A549 (cell line): ENCODE measurements around the gene HBE1. TPM values are rescaled to one million over a fixed set of nuclear protein-coding genes. Genes with fewer than 3 reads are reported as not detected.

Experiments used
- ATAC-seq, 2 experiments: fragments of 200-7000 bp in 1 of 2; fragments of >200 bp in 1 of 2; cut with Nextera tagmentation in 1 of 2; cut with Tn5 transposase in 1 of 2; 3 replicates each; pipeline versions ENCODE4 v1.8.0 to v1.9.1; 2018 to 2020; ENCODE audit warnings: mild to moderate bottlenecking in 1 of 2, moderate library complexity in 1 of 2
- CTCF ChIA-PET: fragments of 300-600 bp; sonication (Branson Sonifier 250); formaldehyde crosslinking; extraction: SDS; loops from one replicate; lab custom pipeline; 2021; ENCODE audit warnings: antibody characterized with exemption, inconsistent platforms; lab: Yijun Ruan, JAX
- POLR2A ChIA-PET: fragments of 350-600 bp; formaldehyde crosslinking; extraction: SDS; loops from one replicate; lab custom pipeline; 2021; ENCODE audit warnings: antibody characterized with exemption, inconsistent platforms; lab: Yijun Ruan, JAX
- DNase-seq, 2 experiments: peaks; one replicate each; pipeline versions ENCODE4 v3.0.0 to v3.0.0-alpha.2; 2011 to 2016; ENCODE audit warnings: low read depth in 1 of 2, low spot score in 1 of 2
- FAIRE-seq: peaks from 2 replicates; lab custom pipeline; 2011; peaks lifted over from hg19 to GRCh38; lab: Jason Lieb, UNC
- H3K27ac ChIP-seq, 2 experiments: fragments of >200 bp; sonication (Bioruptor Twin); formaldehyde crosslinking; 3 replicates each; pipeline ENCODE4 v1.5.1; 2016 to 2017
- H3K4me1 ChIP-seq: fragments of >200 bp; sonication (Bioruptor Twin); formaldehyde crosslinking; 3 replicates; pipeline ENCODE4 v1.6.1; 2016
- H3K4me2 ChIP-seq: fragments of >200 bp; sonication (Bioruptor Twin); formaldehyde crosslinking; 3 replicates; pipeline ENCODE4 v1.6.1; 2016
- H3K4me3 ChIP-seq: fragments of >200 bp; sonication (Bioruptor Twin); formaldehyde crosslinking; 3 replicates; pipeline ENCODE4 v1.5.1; 2016
- H3K9me3 ChIP-seq: fragments of >200 bp; sonication (Bioruptor Twin); formaldehyde crosslinking; 3 replicates; pipeline ENCODE4 v1.6.1; 2016
- CBX2 ChIP-seq: fragments of 200-600 bp; sonication (generic); IDR thresholded peaks from 2 replicates; pipeline ENCODE4 v1.6.1; 2016; ENCODE audit warnings: low read depth, mild to moderate bottlenecking, borderline replicate concordance
- CBX8 ChIP-seq: fragments of 200-600 bp; sonication (generic); IDR thresholded peaks from 2 replicates; pipeline ENCODE4 v1.6.1; 2016
- CTCF ChIP-seq: fragments of >200 bp; sonication (Bioruptor Twin); formaldehyde crosslinking; IDR thresholded peaks from 3 replicates; pipeline ENCODE4 v1.5.1; 2016
- EHF ChIP-seq: fragments of 250-450 bp; sonication (Bioruptor Pico); IDR thresholded peaks from 2 replicates; pipeline ENCODE4 v1.5.0; 2020; ENCODE audit warnings: mild to moderate bottlenecking
- EHMT2 ChIP-seq: fragments of 200-600 bp; sonication (generic); IDR thresholded peaks from 2 replicates; pipeline ENCODE4 v1.6.1; 2016; ENCODE audit warnings: antibody characterized with exemption, low read depth, mild to moderate bottlenecking, moderate library complexity
- ELK1 ChIP-seq: fragments of 150-350 bp; IDR thresholded peaks from 2 replicates; pipeline ENCODE4 v1.6.1; 2014; ENCODE audit warnings: low read depth, mild to moderate bottlenecking, low read length
- ESRRA ChIP-seq: fragments of 150-350 bp; IDR thresholded peaks from 2 replicates; pipeline ENCODE4 v1.6.1; 2014; ENCODE audit warnings: mild to moderate bottlenecking, low read length, borderline replicate concordance
- FOSB ChIP-seq: fragments of 250-450 bp; sonication (Bioruptor Pico); IDR thresholded peaks from 2 replicates; pipeline ENCODE4 v1.5.0; 2020; ENCODE audit warnings: mild to moderate bottlenecking, moderate library complexity
- GATA3 ChIP-seq: IDR thresholded peaks from 2 replicates; pipeline ENCODE4 v1.6.1; 2012; ENCODE audit warnings: borderline replicate concordance
- HEYL ChIP-seq: fragments of 250-450 bp; sonication (Bioruptor Pico); IDR thresholded peaks from 2 replicates; pipeline ENCODE4 v1.8.0; 2021; ENCODE audit warnings: mild to moderate bottlenecking, moderate library complexity
- HMGXB4 ChIP-seq: fragments of 250-450 bp; sonication (Bioruptor Pico); IDR thresholded peaks from 2 replicates; pipeline ENCODE4 v1.5.0; 2021; ENCODE audit warnings: mild to moderate bottlenecking, moderate library complexity, borderline replicate concordance
- HOXA7 ChIP-seq: fragments of 250-450 bp; sonication (Bioruptor Pico); IDR thresholded peaks from 2 replicates; pipeline ENCODE4 v1.5.0; 2020; ENCODE audit warnings: mild to moderate bottlenecking, moderate library complexity
- HOXB13 ChIP-seq: fragments of 250-450 bp; sonication (Bioruptor Pico); IDR thresholded peaks from 2 replicates; pipeline ENCODE4 v1.5.0; 2020; ENCODE audit warnings: low read depth, mild to moderate bottlenecking, moderate library complexity
- KDM1A ChIP-seq: fragments of 200-600 bp; sonication (generic); IDR thresholded peaks from 2 replicates; pipeline ENCODE4 v1.6.1; 2016; ENCODE audit warnings: low read depth, mild to moderate bottlenecking
- MAFK ChIP-seq: fragments of 450-650 bp; IDR thresholded peaks from 2 replicates; pipeline ENCODE4 v1.6.1; 2014; ENCODE audit not compliant: partially characterized antibody
- MAX ChIP-seq: IDR thresholded peaks from 2 replicates; pipeline ENCODE4 v1.6.1; 2012
- PBX3 ChIP-seq: IDR thresholded peaks from 2 replicates; pipeline ENCODE4 v1.6.1; 2012
- RARB ChIP-seq: fragments of 250-450 bp; sonication (Bioruptor Pico); IDR thresholded peaks from 2 replicates; pipeline ENCODE4 v1.8.0; 2021; ENCODE audit warnings: mild to moderate bottlenecking, moderate library complexity
- RNF2 ChIP-seq: fragments of 200-600 bp; sonication (generic); IDR thresholded peaks from 2 replicates; pipeline ENCODE4 v1.6.1; 2016; ENCODE audit warnings: low read depth, mild to moderate bottlenecking, antibody characterized with exemption, moderate library complexity, borderline replicate concordance
- TFCP2L1 ChIP-seq: fragments of 250-450 bp; sonication (Bioruptor Pico); IDR thresholded peaks from 2 replicates; pipeline ENCODE4 v1.5.0; 2021; ENCODE audit warnings: mild to moderate bottlenecking
- ZC3H11A ChIP-seq: fragments of 450-650 bp; IDR thresholded peaks from 2 replicates; pipeline ENCODE4 v1.6.1; 2014; ENCODE audit warnings: antibody characterized with exemption, mild to moderate bottlenecking
- ZSCAN20 ChIP-seq: fragments of 250-450 bp; sonication (Bioruptor Pico); IDR thresholded peaks from 2 replicates; pipeline ENCODE4 v1.8.0; 2022; ENCODE audit warnings: mild to moderate bottlenecking, moderate library complexity
- WGBS: methylation state at CpG from one replicate; pipeline ENCODE4 v1.1.6; 2017; ENCODE audit errors: missing lambda C conversion rate; 5-methylcytosine and 5-hydroxymethylcytosine counted together
- polyA plus RNA-seq, 4 experiments: library from polyadenylated mRNA; depleted of rRNA in 3 of 4; stranded (reverse); fragments of >200 nt; fragmentation: RNase III in 1 of 4; extraction: RNeasy Plus Mini Kit Qiagen cat#74134 plus additional on column Dnase treatment in 1 of 4; gene quantifications; 2 replicates in 3 of 4; 3 replicates in 1 of 4; pipeline ENCODE4 v1.2.3, GENCODE V29; 2011 to 2017

Gene HBE1
- polyA plus RNA-seq, 2 of the 4 experiments (the other 2 are of a cell fraction), result 0.32 TPM; not detected in 1

GRCh38 chr11:5240056-5240455 is 29.7 kb downstream of the HBE1 start:
- Histone ChIP-seq H3K4me3 (no peak overlapping the region), H3K4me2 (no peak overlapping the region), H3K4me1 (no peaks in the 10 kb centered on the region), H3K27ac (no peak overlapping the region)
- ChIA-PET CTCF (no interaction called here), POLR2A (no interaction called here)
- WGBS, result 19% methylated on average over 1 of the region's 1 CpG
- no peak for FAIRE-seq
- no peak for DNase-seq
- TF ChIP-seq GATA3 (no peak), ZSCAN20 (CRISPR knock-in tag) (no peak), HEYL (no peak), RARB (CRISPR knock-in tag) (no peak), CBX2 (no peak), MAFK (no peak), EHMT2 (no peak), TFCP2L1 (no peak)
- TF ChIP-seq, all 56 proteins: peak for 0
- no peak for ATAC-seq
- no peaks in the 10 kb centered on the region for H3K9me3 ChIP-seq

GRCh38 chr11:5239046-5239445 is 30.7 kb downstream of the HBE1 start:
- ChIA-PET CTCF (interaction anchor here (0.8 kb wide), 1 partner anchor 147 kb away, joined by 3 read pairs; no protein-coding TSS in a partner anchor), POLR2A (no interaction called here)
- no peak for ATAC-seq

GRCh38 chr11:5238486-5238885 is 31.3 kb downstream of the HBE1 start:
- Histone ChIP-seq H3K4me1 (no peaks in the 10 kb centered on the region), H3K27ac (no peak overlapping the region), H3K9me3 (no peaks in the 10 kb centered on the region), H3K4me2 (no peak overlapping the region), H3K4me3 (no peak overlapping the region)
- FAIRE-seq, result no peak
- CTCF ChIA-PET, result interaction anchor here (0.6 to 1.0 kb wide), 3 partner anchors 38 to 148 kb away, joined by 3 read pairs; no protein-coding TSS in a partner anchor
- POLR2A ChIA-PET, result no interaction called here
- no peak for TF ChIP-seq ESRRA
- TF ChIP-seq RNF2, result no peak
- TF ChIP-seq EHMT2, result no peak
- no peak for TF ChIP-seq HOXA7 (CRISPR knock-in tag)
- no peak for TF ChIP-seq HMGXB4
- no peak for TF ChIP-seq HOXB13
- no peak for TF ChIP-seq FOSB (CRISPR knock-in tag)
- TF ChIP-seq MAX, result no peak
- TF ChIP-seq ELK1, result no peak
- 5% methylated on average over 2 of the region's 2 CpGs for WGBS
- ATAC-seq, result no peak
- DNase-seq, result no peak

More at GRCh38 chr11:5239046-5239445, 30.7 kb downstream of the HBE1 start:
- H3K27ac ChIP-seq, result no peak overlapping the region
- no peak overlapping the region for H3K4me2 ChIP-seq
- no peaks in the 10 kb centered on the region for H3K9me3 ChIP-seq
- no peak overlapping the region for H3K4me3 ChIP-seq
- TF ChIP-seq RARB (CRISPR knock-in tag) (no peak), HOXB13 (no peak), CBX8 (no peak), CTCF (no peak), EHF (CRISPR knock-in tag) (no peak), KDM1A (no peak), ZC3H11A (no peak), PBX3 (no peak)
- DNase-seq, result no peak
- no peak for FAIRE-seq
- no peaks in the 10 kb centered on the region for H3K4me1 ChIP-seq
